SH-SY5Y (cell line): Measurements from ENCODE around the gene MAN1B1.

Experiments used
- GATA2 ChIP-seq: IDR thresholded peaks from 2 replicates; pipeline ENCODE4 v1.6.1; 2011; ENCODE audit warnings: mild to moderate bottlenecking, low read depth, low read length
- GATA3 ChIP-seq: IDR thresholded peaks from 2 replicates; pipeline ENCODE4 v1.6.1; 2011; ENCODE audit warnings: low read depth, mild to moderate bottlenecking, low read length, moderate library complexity

Gene MAN1B1

DNA sequence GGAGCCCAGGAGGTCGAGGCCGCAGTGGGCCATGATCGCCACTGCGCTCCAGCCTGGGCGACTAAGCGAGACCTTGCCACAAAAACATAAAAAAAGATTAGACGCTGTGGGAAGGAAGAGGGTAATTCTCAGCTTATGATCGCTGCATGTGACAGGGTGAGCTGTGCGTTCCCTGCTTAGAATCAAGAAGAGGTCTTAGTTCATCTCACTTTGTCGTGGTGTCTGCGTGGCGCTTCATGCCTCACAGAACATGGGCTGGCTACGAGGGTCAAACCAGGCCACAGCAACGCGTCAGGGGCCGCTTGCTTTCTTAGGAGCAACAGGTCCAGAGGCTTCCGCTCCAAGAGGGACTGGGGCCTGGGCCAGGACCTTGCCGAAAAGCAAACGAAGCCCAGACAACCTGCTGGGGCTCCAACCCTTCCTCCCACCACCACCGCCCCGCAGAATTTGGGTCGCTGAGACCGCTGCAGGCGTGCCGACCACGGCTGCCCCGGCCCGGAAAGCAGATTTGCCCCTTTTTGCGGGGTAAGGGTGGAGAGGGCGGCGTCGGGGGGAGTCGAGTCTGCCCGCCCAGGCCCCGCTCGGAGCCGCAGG lies 42.2 kb downstream of the MAN1B1 start:
- TF ChIP-seq GATA2 (no peak), GATA3 (no peak)

DNA sequence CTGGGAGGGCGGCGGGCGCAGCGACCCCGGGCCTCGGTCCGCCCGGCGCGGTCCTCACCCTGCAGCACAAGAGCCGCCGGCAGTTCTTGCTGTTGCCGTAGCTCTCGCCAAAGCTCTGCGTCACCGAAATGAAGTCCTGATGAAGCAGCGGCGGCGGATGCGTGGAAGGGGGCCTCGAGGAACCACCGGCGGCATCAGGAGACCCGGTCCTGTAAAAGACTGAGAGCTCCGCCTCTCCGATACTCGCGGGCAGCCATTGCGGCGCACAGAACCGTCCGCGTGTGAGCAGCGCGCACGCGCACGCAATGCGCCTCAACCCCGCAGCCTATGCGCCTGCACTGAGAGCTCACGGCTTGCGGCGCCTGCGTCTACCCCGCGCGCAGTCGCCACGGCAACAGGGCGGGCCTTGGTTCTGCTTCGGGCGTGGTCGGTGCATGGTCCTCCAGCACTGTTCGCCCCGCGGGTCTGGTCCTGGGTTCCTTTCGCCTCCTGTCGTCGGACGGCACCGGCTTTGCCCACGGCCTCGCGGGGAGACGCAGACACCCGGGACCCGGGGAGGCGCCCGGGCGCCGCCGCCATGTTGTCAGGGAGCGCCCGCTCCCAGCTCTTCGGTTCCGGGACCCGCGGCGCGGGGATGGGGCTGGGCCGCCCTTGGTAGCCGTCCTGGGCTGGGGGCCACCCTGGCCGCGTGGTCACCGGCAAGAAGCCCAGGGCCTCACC lies 42.8 kb downstream of the MAN1B1 start:
- TF ChIP-seq GATA2 (no peak), GATA3 (no peak)

DNA sequence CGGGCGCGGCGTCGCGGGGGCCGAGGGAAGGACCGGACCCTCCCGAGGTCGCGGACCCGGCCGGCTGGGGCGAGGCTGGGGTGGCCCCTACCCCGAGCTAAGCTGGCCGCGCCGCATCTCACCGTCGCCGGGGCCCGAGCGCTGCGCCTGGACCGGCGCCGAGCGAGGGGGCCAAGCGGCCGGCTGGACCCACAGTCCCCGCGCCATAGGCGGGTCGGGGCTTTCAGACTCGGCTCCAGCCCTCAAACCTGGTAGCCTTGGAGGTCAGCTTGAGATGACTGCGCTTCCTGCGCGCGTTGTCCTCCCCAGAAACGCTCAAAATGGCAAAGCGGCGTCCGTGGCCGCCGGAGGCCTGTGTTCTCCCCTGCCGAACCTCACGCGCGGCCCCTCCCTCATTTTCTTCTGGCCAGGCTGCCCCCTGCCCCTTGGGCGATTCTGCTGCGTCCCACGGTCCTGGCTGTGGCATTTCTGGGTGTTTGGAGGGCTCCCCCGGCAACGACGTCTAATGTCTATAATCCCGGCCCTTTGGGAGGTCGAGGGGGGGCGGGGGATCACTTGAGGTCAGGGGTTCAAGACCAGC lies 43.5 kb downstream of the MAN1B1 start:
- TF ChIP-seq GATA3 (no peak), GATA2 (no peak)

DNA sequence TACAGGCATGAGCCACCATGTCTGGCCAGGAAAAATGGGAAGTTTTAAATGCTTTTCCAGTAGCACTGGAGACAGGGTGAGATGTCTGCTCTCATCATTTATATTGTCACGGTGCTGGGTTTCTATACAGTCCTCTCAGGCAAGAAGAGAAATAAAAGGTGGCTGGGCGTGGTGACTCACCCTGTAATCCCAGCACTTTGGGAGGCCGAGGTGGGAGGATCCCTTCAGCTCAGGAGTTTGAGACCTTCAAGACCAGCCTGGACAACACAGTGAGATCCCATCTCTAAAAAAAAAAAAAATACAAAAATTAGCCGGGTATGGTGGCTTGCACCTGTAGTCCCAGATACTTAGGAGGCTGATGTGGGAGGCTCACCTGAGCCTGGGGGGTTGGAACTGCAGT lies 47.4 kb downstream of the MAN1B1 start:
- TF ChIP-seq GATA2 (no peak), GATA3 (no peak)

DNA sequence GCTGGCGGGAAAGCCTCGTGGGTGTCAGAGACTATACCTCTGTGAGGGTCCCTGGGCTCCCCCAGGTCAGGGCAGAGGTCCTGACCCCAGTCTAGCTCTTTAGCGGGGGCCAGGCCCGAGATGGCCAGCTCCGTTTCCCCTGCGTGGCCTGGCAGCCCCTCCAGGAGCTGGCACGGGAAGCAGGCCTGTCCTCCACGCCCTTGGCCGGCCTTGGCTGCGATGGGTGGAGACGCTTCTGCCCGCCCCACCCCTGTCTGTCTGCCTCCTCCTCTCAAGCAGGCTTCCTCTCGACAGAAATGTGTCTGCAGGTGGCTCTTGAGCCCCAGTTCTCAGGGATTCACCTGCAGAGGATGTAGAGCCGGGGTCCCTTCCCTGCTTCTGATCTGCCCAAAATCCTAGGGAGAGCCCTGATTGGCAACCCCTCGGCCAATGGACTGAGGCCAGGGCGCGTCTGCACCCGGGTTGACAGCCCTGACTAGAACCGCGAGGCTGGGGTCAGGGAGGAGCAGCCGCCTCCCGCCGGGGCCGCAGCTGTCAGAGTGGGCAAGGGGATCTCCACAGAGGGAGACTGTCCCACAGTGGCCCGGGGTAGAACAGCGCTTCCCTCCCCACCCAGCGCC lies 49.6 kb downstream of the MAN1B1 start:
- TF ChIP-seq GATA2 = no peak
- no peak for TF ChIP-seq GATA3

DNA sequence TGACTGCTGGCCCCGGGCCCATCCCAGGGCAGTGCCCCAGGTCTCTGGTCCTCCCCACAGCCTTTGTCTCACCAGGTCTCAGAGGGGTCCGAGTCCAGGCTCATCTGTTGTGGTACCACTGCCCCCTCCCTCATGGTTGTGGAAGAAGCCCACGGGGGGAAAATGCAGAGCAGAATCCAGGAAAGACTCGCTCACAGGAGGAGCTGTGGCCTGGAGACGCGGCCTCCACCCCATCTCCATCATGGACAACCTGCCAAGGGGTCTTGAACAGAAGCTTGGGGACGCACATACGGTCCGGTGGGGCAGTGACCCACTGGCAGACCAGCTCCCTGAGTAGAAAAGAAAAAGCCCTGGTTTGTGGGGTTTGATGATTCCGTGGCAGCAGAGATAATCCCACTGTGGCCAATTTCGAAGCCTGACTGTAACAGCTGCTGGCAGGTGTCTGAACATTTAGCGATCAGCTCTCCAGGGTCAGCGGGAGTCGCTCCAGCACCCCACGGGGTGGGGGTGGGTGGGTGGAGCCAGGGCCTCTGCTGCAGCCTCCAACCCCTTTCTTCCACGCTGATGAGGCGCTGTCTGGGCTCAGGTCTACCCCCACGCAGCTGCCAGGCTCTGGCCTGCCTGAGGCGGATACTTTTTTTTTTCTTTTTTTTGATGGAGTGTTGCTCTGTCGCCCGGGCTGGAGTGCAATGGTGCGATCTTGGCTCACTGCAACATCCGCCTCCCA lies 50.3 kb downstream of the MAN1B1 start:
- no peak for TF ChIP-seq GATA3

DNA sequence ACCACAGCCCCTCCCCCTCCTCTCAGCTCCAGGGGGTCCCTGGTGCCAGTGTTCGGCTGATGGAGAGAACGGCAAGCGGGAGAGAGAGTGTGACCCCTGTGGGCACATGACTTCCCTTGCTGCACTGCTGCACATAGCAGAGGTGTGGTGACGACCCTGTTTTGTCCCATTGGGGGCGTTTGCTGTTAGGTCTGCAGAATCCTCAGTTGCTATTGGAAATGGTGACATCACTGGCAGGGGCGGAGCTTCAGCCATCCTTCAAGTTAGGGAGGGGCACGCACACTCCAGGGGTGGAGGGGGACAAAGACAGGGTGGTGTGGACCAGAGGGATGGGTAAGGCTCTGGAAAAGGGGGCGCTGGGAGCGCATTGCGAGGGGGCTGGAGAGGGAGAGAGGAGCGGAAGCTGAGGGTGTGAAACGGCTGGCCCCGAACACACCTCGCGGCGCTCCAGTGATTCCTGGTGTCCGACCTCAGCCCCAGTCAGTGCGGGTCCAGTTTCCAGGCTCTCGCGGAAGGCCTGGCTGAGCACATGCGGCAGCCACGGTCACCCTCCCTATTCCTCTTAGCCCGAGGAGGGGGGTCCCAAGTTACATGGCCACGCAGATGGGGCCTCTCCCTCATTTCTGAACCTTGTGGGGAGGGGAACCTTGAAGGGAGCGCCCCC lies 51.4 kb downstream of the MAN1B1 start:
- TF ChIP-seq GATA3 = no peak

DNA sequence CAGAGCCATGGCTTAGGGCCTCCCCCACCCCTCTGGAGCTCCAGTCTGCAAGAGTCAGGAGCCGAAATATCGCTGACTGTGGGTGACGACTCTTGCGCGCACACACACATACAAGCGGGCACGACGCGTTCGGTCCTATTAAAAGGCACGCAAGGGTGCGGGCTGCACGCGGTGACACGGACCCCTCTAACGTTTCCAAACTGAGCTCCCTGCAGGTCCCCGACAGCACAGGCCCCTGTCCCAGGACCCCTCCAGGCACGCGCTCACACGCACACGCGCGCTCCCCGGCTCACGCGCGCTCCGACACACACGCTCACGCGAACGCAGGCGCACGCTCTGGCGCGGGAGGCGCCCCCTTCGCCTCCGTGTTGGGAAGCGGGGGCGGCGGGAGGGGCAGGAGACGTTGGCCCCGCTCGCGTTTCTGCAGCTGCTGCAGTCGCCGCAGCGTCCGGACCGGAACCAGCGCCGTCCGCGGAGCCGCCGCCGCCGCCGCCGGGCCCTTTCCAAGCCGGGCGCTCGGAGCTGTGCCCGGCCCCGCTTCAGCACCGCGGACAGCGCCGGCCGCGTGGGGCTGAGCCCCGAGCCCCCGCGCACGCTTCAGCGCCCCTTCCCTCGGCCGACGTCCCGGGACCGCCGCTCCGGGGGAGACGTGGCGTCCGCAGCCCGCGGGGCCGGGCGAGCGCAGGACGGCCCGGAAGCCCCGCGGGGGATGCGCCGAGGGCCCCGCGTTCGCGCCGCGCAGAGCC lies 52.1 kb downstream of the MAN1B1 start, which contains the start of gene GRIN1:
Gene GRIN1 (plus strand): TSS at position 433 of the 746 bp plus-strand sequence. CDS start 333 bp downstream, outside the sequence.
- TF ChIP-seq GATA2 (no peak), GATA3 (no peak)

DNA sequence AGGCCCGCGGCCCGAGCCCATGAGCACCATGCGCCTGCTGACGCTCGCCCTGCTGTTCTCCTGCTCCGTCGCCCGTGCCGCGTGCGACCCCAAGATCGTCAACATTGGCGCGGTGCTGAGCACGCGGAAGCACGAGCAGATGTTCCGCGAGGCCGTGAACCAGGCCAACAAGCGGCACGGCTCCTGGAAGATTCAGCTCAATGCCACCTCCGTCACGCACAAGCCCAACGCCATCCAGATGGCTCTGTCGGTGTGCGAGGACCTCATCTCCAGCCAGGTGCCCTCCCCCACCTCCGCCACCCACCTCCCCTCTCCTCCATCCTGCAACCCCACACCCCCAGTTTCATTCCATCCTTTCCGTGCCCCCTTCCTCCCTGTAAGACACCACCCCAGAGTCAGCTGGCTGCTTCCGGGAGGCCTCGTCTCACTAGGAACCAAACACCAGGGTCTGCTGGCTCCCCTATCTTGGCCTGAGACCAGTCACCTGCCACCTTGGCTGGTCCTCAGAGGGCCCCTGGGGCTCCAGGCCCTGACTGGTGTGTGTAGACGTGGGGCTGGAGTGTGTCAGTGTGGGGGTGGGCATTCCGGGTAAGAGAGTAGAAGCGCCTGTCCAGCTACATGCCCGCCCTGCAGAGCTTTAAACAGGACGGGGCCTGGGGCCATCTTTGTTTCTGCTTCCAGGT lies 52.8 kb downstream of the MAN1B1 start:
- TF ChIP-seq GATA3 = no peak
- no peak for TF ChIP-seq GATA2

DNA sequence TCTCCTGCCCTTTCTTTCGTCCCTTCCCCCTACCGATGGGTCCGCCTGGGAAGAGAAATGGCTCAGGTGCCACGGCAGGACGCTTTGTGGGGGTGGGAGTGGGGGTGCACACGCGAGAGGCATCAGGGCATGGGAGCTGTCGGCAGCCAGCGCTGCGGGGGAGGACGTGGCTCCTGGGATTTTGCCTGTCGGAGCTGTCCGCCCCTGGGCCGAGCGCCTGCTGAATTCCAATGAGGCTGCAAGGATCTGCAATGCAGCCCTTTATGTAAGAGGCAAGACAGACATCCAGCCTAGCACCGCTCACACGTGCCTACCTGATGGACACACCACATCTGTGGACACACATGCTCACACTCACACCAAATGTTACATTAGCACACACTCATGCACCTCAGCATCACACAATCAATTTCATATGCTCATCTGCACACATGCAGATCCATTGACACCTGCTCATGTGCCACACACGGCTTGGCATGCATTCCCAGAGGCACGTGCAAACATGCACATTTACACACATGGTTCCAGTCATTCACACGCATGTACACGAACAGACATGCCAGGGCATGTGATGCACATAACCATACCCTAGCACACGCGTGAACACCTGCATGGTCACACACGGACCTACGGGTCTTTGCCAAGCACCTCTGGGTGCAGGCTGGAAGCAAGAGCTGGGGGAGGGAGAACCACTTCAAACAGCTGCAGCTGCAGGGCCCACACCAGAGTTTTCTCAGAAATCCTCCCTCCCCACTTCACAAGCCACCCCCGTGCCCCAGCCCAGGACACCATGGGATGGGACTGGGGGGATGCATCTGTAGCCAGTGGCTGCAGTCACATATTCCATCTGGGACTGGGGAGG lies 53.6 kb downstream of the MAN1B1 start:
- TF ChIP-seq GATA3 (no peak), GATA2 (no peak)

DNA sequence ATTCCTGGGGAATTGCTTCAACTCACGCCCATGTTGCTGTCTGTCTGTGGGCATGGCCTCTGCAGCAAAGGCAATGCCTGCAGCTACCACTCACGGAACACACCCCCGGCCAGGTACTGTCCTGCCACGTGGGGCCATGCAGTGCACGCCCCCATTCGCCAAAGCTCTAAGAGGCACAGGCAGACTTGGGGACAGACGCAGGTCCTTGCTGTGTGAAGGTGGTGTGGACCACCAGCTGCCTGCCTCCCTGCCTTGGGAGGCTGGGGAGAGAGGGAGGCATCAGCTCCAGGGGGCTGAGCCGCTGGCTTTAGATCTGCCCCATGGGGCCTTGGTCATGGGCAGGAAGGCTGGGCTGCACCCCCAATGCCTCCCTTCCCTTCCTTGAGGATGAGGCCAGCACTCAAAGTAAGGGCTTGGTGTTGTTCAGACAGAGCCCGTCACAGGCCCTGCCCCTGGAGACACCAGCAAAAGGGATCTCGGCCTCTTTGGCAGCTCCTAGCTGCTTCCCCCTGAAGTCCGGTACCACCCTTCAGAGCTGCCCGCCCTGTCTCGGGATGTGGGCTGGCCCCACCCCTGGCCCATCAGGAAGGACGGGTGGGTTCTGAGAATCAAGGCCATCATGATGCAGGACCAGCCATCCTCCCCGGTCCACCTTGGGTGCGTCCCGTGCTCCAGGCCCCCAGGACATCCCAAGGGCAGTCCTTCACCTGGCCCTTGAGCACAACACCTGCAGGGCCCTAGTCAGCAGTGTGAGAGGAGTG lies 54.4 kb downstream of the MAN1B1 start:
- TF ChIP-seq GATA3 (no peak), GATA2 (no peak)
